Ovary (tissue), 9 donors: ENCODE results near the gene ERC1. TPM values are rescaled to one million over a fixed set of nuclear protein-coding genes. Genes with fewer than 3 reads are reported as not detected.

Experiments used
- DNase-seq, 5 donors: peaks; one replicate each; pipeline ENCODE4 v3.0.0-alpha.2; 2019 to 2020
- H3K27ac ChIP-seq, 2 donors: fragments of 200-600 bp; one replicate each; pipeline versions ENCODE4 v1.5.1 to v1.8.0; 2019 to 2022
- H3K27me3 ChIP-seq: fragments of 200-600 bp; one replicate; pipeline ENCODE4 v1.8.0; 2022
- H3K36me3 ChIP-seq: fragments of 200-600 bp; sonication (generic); one replicate; pipeline ENCODE4 v1.5.1; 2019
- H3K4me1 ChIP-seq: one replicate; pipeline ENCODE4 v1.8.1; 2013; ENCODE audit warnings: mild to moderate bottlenecking, moderate library complexity; ENCODE audit not compliant: insufficient read depth
- H3K4me3 ChIP-seq: fragments of 200-600 bp; sonication (generic); one replicate; pipeline ENCODE4 v1.5.1; 2017
- H3K9me3 ChIP-seq, 2 donors: fragments of 200-600 bp in 1 of 2; sonication (generic) in 1 of 2; one replicate each; pipeline versions ENCODE4 v1.5.1 to v1.8.1; 2013 to 2019; ENCODE audit warnings: mild to moderate bottlenecking in 1 of 2, moderate library complexity in 1 of 2
- CTCF ChIP-seq, 3 donors: fragments of 450-650 bp in 2 of 3; fragments of 200-600 bp in 1 of 3; IDR thresholded peaks; one replicate each; pipeline versions ENCODE4 v1.5.1 to v1.8.0; 2016 to 2022; ENCODE audit warnings: antibody characterized with exemption in 3 of 3, mild to moderate bottlenecking in 1 of 3
- EP300 ChIP-seq: sonication (generic); formaldehyde crosslinking; IDR thresholded peaks from one replicate; pipeline ENCODE4 v1.6.1; 2017; ENCODE audit warnings: antibody characterized with exemption
- POLR2A ChIP-seq: fragments of 450-650 bp; IDR thresholded peaks from one replicate; pipeline ENCODE4 v1.6.1; 2017; ENCODE audit warnings: antibody characterized with exemption, mild to moderate bottlenecking, moderate library complexity
- WGBS, 3 donors: extraction: QIAGEN DNeasy Blood & Tissue Kit in 1 of 3; methylation state at CpG; one replicate each; pipeline versions ENCODE4 v1.1.5 to v1.1.7; 2013 to 2017; 5-methylcytosine and 5-hydroxymethylcytosine counted together
- intact Hi-C, 4 donors: fragments of 100-400 bp; cut with DNase I; formaldehyde crosslinking; loops; one replicate each; pipeline versions ENCODE4 v1.11.0 to v1.15.1; 2022 to 2023
- polyA plus RNA-seq, 2 donors: library from polyadenylated mRNA; stranded (reverse); fragments of 200-250 nt in 1 of 2; fragments of 350-450 nt in 1 of 2; fragmentation: Illumina TruSeq in 1 of 2; extraction: RNeasy Lipid Tissue Mini Kit (QIAGEN cat#74804) in 1 of 2; gene quantifications; one replicate each; pipeline ENCODE4 v1.2.3, GENCODE V29; 2013 to 2014
- total RNA-seq, 7 donors: library from RNA; depleted of rRNA in 2 of 7; stranded (reverse); fragments of >200 nt in 2 of 7; fragmentation: NEBNext Ultra II Directional in 3 of 7; extraction: Animal tissue kit (Norgen Biotek cat#: 25700) in 3 of 7; gene quantifications; one replicate each; pipeline versions ENCODE4 v1.1.0 to v1.2.4, GENCODE V29; 2016 to 2023
- donor health status: DM: no; HTN: no; CAD: no; lungs with moderate emphysema.
- donor health status: DM: no; HTN: no; CAD: no.
- donor health status: Bipolar disorder and iron deficiency.
- donor health status: DM: yes; HTN: yes; CAD: no.
- donor health status: DM: no; HTN: no; CAD: no.
- donor health status: DM: yes; HTN: yes; CAD: no.

ERC1 gene
- total and polyA plus RNA-seq, 9 donors: 10.4 to 65.2 (median 51.6) TPM

GRCh38 chr12:991350-992333 lies 619 bp downstream of the ERC1 start:
- Histone ChIP-seq H3K4me1 (peaks cover 9% of the 10 kb centered on the region), H3K9me3 (no peaks in the 10 kb centered on the region), H3K27ac (peak overlapping the region; percentile 88 to 96), H3K36me3 (no peaks in the 10 kb centered on the region), H3K4me3 (peak overlapping the region; percentile 57), H3K27me3 (no peaks in the 10 kb centered on the region)
- intact Hi-C loops: no loop called here
- no peak for TF ChIP-seq EP300
- no peak for TF ChIP-seq CTCF (IDR thresholded peaks at IDR 0.05)
- no peak for TF ChIP-seq POLR2A
- DNase-seq: peak in 1 of 5 donors; percentile 59
- WGBS, 3 donors: 8 to 9% (median 8%) methylated on average over 30 to 48 of the region's 48 CpGs

GRCh38 chr12:992647-993046 lies 1.6 kb downstream of the ERC1 start:
- WGBS, 3 donors: 2 to 6% (median 5%) methylated on average over 1 of the region's 1 CpG
- Histone ChIP-seq H3K9me3 (no peaks in the 10 kb centered on the region), H3K4me1 (peaks cover 12% of the 10 kb centered on the region), H3K27ac (no peak overlapping the region), H3K36me3 (no peaks in the 10 kb centered on the region), H3K27me3 (no peaks in the 10 kb centered on the region), H3K4me3 (no peak overlapping the region)
- DNase-seq: no peak
- intact Hi-C loops: no loop called here
- TF ChIP-seq POLR2A: no peak
- no peak for TF ChIP-seq CTCF (IDR thresholded peaks at IDR 0.05)
- no peak for TF ChIP-seq EP300

GRCh38 chr12:996881-997280 lies 5.9 kb downstream of the ERC1 start:
- H3K9me3 ChIP-seq: no peaks in the 10 kb centered on the region
- 90 to 95% (median 93%) methylated on average over 4 of the region's 4 CpGs for WGBS, 3 donors
- intact Hi-C loops: no loop called here
- no peak overlapping the region for H3K27ac ChIP-seq
- peaks cover 3% of the 10 kb centered on the region for H3K4me1 ChIP-seq
- H3K4me3 ChIP-seq: no peak overlapping the region
- TF ChIP-seq CTCF (IDR thresholded peaks at IDR 0.05) (no peak), POLR2A (no peak), EP300 (no peak)
- H3K36me3 ChIP-seq: no peaks in the 10 kb centered on the region
- H3K27me3 ChIP-seq: no peaks in the 10 kb centered on the region
- DNase-seq: no peak

- Histone ChIP-seq H3K4me1 (peaks cover 3% of the 10 kb centered on the region), H3K36me3 (no peaks in the 10 kb centered on the region), H3K27ac (no peak overlapping the region), H3K4me3 (no peak overlapping the region), H3K9me3 (no peaks in the 10 kb centered on the region), H3K27me3 (no peaks in the 10 kb centered on the region)
- intact Hi-C loops: no loop called here
- no peak for TF ChIP-seq CTCF (IDR thresholded peaks at IDR 0.05)
- TF ChIP-seq EP300: no peak
- TF ChIP-seq POLR2A: no peak
- no peak for DNase-seq
- WGBS, 3 donors: 88 to 89% (median 88%) methylated on average over 1 of the region's 1 CpG
Measured at GRCh38 chr12:997505-997904, 6.5 kb downstream of the ERC1 start.
